GM21447 (cell line): Measurements from ENCODE around the gene THAP8.

ENCODE experiments used
- ATAC-seq: cut with Tn5 transposase; IDR thresholded peaks from one replicate; pipeline ENCODE4 v1.9.1; 2021; ENCODE audit not compliant: unreplicated experiment

The THAP8 gene, protein sequence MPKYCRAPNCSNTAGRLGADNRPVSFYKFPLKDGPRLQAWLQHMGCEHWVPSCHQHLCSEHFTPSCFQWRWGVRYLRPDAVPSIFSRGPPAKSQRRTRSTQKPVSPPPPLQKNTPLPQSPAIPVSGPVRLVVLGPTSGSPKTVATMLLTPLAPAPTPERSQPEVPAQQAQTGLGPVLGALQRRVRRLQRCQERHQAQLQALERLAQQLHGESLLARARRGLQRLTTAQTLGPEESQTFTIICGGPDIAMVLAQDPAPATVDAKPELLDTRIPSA

DNA sequence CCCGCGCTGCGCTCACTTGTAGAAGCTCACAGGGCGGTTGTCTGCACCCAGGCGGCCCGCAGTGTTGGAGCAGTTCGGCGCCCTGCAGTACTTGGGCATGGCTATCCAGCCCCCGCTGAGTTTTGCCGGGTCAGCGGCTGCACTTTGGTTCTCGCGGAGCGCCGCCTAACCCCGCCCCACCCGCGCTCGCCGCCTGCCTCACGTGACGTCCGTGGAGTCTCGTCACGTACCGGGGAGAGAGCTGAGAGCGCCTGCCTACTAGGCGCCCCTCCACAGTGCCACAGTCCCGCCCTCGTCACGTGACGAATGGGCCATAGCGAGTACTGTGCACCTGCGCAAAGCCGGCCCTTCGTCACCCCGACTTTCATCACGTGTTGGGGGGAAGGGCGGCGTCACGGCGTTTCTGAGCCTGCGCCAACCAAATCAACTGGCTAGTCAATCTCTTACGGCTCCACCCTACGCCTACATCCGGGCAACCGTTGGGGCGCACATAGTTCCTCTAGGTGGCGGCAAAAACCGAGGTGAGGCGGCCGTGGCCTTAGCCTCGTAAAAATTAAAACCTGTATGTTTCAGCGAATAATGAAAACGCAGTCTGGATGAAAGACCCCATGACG is at the start of gene THAP8:
THAP8 (minus strand) TSS at position 167 of the 614 bp plus-strand sequence; CDS start at position 99, 68 bp downstream.
- ATAC-seq = peak; percentile 81

DNA sequence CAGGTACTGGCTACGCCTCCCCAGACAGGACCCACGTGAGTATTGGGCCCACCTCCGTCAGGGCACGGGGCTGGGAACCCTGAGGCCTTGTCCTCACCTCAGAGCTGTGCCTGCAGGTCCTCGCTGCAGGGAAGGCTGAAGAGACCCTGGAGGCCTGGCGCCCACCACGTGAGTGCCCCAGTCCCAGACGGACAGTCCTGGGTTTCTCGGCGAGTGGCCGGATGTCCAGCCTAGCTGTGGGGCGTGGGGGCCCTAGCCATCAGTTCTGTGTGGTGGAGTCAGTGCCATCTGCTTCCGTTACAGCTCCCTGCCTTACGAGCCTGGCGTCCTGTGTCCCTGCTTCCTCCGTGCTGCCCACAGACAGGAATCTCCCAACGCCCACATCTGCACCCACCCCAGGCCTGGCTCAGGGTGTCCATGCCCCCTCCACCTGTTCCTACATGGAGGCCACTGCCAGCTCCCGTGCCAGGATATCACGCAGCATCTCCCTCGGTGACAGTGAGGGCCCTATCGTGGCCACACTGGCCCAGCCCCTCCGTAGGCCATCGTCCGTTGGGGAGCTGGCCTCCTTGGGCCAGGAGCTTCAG is 49.0 kb upstream of the THAP8 start:
- no peak for ATAC-seq

DNA sequence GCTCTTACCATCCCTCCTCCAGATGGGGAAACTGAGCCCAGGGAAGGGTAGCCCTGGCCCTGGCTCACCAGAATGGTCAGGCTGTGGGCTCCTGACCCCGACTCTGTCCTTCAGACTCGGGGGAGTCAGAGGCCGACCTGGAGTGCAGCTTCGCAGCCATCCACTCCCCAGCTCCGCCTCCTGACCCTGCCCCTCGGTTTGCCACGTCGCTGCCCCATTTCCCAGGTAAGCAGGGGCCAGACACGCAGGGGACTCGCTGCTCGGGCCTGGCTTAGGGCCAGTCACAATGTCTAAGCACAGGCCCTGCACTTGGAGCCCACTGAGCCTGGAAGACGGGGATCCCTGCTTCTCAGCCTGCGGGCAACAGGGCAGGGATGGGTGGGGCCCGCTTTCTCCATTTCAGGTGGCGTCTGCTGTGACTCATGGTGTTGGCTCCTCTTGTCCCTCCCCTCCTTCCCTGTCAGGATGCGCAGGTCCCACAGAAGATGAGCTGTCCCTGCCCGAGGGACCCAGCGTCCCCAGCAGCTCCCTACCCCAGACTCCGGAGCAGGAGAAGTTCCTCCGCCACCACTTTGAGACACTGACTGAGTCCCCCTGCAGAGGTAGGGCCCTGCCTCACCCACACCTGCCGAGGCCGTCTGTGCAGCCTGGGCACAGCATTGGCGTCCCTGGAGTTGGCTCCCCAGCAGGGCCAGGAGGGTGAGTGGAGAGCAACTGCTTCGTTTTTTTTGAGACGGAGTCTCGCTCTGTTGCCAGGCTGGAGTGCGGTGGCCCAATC is 47.7 kb upstream of the THAP8 start:
- no peak for ATAC-seq

DNA sequence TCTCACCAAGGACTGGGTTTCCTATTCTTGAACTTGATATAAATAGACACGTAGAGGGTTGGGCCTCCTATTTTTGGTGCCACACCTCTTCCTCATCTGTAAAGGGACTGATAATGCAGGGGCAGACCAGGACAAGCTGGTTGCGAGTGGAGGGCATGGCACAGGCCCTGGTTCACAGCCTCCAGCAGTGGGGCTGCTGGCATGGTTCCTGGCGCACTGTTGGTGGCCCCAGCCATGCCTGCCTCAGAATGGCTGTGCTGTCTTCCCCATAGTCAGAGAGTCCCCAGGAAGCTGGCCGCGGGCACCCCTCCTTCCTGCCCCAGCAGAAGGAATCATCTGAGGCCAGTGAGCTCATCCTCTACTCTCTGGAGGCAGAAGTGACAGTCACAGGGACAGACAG is 46.4 kb upstream of the THAP8 start:
- ATAC-seq = no peak

DNA sequence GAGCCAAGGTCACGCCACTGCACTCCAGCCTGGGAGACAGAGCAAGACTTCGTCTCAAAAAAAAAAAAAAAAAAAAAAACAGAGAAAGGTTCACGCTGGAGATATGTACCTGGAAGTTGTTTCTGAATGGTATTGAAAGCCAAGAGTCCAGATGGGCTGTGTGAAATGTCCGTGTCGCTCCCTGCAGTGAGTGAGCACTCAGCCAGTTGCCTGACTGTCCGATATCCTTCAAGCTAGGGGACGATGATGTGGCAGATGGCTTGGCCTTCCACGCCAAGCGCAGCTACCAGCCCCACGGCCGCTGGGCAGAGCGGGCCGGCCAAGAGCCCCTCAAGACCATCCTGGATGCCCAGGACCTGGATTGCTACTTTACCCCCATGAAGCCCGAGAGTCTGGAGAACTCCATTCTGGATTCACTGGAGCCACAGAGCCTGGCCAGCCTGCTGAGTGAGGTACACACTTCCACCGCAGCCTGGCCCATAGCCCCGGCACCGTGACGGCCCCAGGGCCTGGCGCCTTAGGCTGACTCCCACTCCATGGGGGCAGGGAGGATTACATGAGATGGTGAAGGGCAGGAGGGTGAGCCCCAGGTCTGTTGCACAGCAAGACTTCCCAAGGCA is 45.2 kb upstream of the THAP8 start:
- no peak for ATAC-seq

DNA sequence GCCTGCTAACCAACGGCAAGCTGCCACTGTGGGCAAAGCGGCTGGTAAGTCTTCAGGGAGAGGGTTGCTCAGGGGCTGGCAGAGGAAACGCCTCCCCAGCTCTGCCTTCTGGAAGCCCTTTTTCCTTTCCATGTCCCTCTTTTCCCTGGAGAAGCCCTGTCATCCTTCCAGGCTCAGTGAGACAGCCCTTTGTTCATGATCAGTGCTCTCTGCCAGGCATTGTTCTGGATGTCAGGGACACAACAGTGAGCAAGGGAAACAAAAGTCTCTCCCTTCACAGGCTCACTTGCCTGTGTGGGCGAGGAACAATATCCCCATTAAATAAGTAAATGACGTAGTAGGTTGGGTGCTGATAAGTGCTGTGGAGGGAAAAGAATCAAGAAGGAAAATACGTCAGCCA is 43.0 kb upstream of the THAP8 start:
- ATAC-seq = no peak

DNA sequence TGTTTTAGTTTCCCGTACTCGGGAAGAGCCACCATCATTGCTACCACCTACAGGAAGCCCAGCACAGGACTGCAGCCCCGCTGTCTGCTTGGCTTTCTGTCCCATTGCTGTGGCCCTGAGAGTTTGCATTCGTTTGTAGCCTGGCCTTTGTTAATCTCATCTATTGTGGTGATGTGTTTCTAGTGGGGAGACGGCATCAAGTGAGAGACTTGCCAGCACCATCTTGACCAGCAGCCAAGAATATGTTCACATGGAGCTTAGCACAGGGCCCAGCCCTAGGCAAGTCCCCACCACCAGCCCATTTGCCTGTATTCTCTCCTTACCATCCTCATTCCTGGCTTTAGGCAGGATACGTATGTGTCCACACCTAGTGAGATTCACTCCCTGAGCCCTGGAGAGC is 39.6 kb upstream of the THAP8 start:
- ATAC-seq = no peak

DNA sequence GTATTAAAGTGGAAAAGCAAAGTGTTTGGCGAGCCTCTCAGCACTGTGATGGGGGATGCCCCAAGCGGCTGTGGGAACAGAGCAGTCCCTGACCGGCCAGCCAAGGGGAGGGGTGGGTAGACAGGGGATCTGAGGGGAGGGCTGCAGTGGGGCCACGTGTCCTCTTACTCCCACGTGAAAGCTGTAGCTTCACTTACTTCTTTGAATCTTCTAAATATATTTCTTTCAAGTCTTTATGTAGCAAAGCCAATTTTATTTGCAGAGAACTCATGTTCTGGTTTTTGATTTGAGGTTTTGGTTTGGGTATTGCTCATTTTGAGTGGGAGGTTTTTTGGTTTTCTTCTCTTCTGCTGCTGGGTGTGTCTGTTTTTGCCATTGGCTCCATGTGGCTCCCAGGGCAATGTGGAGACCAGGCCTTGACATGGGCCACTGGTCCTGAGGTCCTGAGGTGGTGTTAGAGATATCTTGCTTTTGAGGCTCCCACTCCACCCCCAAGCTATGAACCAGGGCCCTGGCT is 39.1 kb upstream of the THAP8 start:
- ATAC-seq = no peak

DNA sequence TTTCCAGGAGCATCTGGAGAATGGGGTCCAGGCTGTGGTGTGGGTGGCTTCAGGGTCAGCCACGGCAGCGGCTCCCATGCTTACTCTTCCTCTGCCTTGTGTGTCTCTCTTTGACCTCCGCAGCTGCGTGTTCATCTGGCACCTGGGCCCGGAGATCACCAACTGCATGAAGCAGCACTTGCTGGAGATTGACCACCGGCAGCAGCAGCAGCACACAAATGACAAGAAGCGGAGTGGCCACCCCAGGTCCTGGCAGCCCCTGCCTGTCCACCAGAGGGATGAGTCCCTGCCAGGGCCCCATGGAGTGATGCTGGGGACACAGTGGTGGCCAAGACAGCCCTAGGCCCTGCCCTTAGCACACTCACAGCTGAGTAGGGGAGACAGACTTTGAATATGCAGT is 38.5 kb upstream of the THAP8 start:
- no peak for ATAC-seq

DNA sequence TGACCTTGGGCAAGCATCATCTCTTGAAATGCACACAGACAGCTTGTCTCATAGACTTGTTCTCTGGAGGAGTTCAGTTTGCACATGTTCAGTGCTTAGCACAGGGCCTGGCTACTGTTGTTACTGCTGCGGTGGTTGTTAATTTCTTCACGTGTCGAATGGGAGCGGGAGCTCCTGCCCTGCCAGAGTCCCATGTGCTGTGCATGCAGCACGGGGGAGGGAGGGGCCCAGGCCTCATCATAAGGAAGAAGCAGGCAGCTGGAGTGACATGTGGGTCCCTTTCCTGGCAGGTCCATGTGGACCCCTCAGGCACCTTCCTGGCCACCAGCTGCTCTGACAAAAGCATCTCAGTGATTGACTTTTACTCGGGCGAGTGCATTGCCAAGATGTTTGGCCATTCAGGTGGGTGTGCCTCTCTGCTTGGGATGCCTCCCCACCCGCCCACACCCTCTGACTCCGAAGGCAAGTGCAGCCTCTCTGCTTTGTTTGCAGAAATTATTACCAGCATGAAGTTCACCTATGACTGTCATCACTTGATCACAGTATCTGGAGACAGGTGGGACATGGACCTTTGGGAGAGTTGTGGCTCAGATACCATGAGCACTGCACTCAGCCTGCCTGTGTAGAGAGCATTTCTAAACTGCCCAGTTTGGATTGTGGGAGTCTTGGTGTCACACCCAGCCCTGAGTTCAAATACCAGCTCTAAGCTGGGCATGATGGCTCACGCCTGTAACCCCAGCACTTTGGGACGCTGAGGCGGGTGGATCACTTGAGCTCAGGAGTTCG is 37.0 kb upstream of the THAP8 start:
- no peak for ATAC-seq

DNA sequence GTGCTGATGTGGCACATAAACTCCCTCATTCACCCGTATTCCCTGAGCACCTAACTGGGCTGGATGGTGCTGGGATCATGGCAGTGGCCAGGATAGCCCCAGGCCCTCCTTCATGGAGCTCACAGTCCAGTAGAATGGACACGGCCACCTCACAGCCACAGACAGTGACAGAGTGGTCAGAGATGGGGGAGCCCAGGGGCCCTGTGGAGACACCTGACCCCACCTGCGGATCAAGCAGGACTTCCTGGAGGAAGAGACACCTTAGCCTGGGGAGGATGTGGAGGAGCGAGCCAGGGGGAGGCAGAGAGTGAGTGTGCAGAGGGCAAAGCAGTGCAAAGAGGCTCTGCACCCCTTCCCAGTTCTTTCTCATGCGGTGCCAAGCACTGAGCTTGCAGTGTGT is 35.8 kb upstream of the THAP8 start:
- no peak for ATAC-seq

DNA sequence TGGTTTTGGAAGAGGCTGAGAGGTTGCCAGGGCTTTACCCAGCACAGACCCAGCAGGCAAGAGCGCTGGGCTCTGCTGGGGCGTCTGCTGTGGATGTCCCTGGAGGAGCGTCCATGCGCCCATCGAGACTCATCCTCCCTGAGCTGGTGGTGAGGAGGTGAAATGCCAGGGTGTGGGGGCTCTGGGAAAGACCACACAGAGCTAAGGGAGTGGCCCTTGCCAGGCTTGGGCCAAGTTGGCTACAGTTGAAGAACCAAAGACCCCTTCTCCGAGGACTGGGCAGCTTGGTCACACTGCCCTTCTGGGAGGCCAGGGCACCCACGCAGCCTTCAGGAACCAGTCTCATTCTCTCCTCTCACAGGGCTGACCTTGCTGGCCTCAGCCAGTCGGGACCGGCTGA is 32.2 kb upstream of the THAP8 start:
- no peak for ATAC-seq

DNA sequence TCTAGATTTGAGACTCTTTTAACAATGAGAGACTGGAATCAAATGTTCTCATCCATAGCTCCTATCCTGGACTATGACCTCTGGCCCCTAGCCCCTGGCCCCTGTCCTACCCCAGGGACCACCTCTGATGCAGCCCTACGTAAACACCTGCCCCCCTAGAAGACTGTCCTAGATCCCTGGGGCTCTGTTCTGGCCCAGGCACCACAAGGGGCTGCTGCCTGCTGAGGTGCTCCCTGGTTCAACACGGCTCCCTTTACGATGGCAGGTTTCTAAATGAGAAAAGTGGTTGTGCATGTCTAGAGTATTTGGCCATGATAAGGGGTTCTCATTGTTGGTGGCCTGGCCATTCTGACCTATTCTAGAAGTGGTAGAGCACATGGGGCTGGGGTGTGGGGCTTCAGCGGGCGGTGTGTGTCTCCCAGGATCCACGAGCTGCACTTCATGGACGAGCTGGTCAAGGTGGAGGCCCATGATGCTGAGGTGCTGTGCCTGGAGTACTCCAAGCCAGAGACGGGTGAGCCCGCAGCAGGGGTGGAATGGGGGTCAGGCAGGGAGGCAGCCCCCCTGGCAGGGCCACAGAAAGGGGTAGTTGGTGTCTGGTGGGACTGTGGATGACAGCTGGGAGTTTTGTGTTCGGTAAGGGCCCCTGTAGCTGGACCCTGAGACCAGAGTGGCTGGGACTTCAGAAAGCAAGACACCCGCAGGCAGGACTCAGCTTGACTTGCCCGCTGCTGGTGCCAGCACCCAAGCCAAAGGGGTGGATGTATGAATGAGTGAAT is 30.3 kb upstream of the THAP8 start:
- ATAC-seq = no peak

DNA sequence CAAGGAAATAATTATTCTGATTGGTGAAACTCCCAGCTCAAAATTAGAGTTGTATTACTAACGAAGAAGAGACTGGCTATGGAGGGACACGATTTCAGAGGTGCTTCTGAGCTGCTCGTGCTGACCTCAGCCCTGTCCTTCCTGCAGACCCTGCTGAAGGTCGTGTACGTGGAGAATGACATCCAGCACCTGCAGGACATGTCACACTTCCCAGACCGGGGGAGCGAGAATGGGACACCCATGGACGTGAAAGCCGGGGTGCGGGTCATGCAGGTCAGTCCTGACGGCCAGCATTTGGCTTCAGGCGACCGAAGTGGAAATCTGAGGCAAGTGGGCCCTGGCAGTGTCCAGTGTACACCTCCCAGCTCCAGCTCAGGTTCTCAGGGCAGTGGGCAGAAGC is 28.8 kb upstream of the THAP8 start:
- no peak for ATAC-seq

DNA sequence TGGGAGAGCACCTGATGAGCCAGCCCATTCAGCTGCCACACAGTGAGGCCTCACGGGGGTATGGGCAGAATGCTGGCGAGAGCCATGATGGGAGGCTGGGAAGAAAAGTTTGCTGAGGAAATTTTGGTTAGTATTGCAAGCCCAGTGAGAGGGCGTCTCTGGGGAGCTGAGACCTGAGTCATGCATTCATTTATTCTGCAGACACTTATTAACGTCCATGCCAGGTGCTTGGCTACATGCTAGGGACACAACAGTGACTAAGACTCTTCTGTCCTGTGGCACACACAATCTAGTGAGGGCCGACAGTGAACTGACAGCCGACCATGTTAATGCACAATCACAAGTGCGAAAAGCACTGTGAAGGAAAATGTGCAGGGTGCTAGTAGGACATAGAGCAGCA is 27.8 kb upstream of the THAP8 start:
- ATAC-seq = no peak

DNA sequence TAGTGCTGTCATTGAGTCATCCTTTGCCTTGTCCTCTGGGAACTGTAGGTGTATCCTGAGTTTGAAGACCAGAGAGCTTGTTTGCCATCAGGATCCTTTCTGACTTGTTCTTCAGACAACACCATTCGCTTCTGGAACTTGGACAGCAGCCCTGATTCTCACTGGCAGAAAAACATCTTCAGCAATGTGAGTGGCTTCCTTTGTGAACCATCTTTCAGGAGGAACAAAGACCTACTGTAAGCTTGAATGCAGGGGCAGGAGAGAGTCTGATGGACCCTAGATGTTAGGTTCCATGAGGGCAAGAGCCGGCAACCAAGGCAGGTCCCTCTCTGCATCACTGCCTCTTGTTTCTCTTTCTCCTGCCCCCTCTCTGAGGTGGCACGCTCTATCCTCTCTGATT is 27.3 kb upstream of the THAP8 start:
- no peak for ATAC-seq

DNA sequence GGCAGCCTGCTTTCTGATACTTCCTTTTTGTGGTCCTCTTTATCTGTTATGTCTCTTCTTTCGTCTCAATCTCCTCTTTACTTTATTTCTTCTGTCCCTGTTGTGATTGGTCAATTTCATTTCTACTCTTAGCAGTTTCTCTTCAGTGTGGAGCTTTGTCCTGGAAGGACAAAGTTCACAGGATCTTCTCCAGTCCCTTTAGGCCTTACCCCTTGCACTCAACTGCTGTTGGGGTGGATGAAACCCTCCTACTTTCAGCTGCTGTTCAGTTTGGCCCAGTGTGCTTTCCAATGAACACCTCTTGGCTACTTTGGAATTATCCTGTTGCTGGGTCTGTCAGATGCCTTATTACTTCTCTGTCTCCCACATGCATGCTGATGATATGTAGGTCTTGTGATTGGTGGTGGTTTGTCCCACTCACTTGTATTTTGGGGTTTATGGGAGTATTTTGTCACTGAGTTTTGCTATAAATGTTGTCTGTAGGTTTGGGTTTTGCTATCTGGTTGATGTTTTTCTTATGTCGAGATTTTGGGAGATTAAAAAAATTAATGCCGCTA is 25.4 kb upstream of the THAP8 start:
- no peak for ATAC-seq

DNA sequence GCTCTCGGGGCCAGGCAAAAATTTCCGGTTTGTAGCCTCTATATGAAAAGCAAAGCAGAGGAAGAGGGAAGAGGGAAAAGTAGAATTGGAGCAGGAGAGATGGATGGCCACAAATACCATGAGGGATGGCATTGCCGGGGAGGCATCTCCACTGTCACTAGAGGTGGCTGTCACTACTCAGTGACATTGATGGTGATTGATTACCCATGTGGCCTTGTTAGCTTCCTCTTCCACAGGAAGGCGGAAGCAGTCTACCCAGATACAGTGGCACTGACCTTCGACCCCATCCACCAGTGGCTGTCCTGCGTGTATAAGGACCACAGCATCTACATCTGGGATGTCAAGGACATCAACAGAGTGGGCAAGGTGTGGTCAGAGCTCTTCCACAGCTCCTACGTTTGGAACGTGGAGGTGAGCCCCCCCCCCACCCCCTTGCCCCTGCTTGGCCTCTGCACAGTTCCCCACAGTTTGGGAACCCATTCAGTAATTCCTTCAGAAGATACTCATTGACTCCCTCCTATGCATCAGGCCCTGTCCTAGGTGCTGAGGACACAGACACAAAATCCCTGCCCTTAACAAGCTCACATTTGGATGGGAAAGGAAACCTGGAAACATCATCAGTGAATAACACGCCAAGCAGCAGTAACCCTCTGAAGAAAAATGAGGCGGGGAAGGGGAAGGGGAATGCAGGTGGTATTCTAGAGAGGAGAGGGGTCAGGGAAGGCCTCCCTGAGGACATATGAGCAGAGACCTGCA is 19.2 kb upstream of the THAP8 start:
- no peak for ATAC-seq

DNA sequence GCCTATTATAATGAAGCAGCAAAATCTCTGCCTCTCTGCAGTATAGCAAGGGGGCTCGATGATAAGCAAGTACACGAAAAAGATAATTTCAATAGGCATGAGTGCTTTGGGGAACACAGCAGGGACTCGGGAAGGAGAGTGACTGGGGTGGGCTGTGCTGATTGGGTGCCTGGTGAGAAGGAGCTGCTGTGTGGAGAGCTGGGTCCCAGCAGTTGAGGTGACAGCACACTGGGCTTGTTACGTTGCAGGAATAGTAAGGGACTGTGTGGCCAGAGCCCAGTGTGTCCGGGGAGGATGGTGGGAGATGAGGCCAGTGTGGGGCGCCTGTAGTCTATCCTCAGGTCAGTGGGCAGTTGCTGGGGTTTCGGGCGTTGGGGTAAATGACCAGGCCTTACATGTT is 18.0 kb upstream of the THAP8 start:
- no peak for ATAC-seq
